OCI-LY3 (cell line): ENCODE data around the gene POU6F2.

Experiments used
- H2AFZ ChIP-seq: fragments of 200-600, 300-600 bp; shearing (Covaris generic); 2 replicates; pipeline ENCODE4 v1.6.0; 2014; ENCODE audit warnings: antibody characterized with exemption, low read depth, low read length
- H3K27ac ChIP-seq: fragments of 200-600, 300-600 bp; sonication (generic); 2 replicates; pipeline ENCODE4 v1.5.1; 2014; ENCODE audit warnings: mild to moderate bottlenecking, low read length, moderate library complexity, mixed read lengths
- H3K27me3 ChIP-seq: fragments of 200-600, 300-600 bp; sonication (generic); 2 replicates; pipeline ENCODE4 v1.6.1; 2014; ENCODE audit warnings: low read depth, low read length, mixed read lengths
- H3K36me3 ChIP-seq: fragments of 200-600, 300-600 bp; sonication (generic); replicated peaks from 2 replicates; pipeline ENCODE3; 2014; ENCODE audit warnings: low read depth, low read length, mixed read lengths
- H3K4me1 ChIP-seq: fragments of 300-600, 200-600 bp; sonication (generic); 2 replicates; pipeline ENCODE4 v1.6.1; 2014; ENCODE audit warnings: low read length, mixed read lengths
- H3K4me2 ChIP-seq: fragments of 200-600, 300-600 bp; sonication (generic); 2 replicates; pipeline ENCODE4 v1.6.1; 2014; ENCODE audit warnings: low read length, mixed read lengths
- H3K4me3 ChIP-seq: fragments of 300-600, 200-600 bp; sonication (generic); 2 replicates; pipeline ENCODE4 v1.5.1; 2014; ENCODE audit warnings: antibody characterized with exemption, mild to moderate bottlenecking, low read length, moderate library complexity
- H3K79me2 ChIP-seq: fragments of 300-600, 200-600 bp; shearing (Covaris generic); 2 replicates; pipeline ENCODE4 v1.6.1; 2014; ENCODE audit warnings: mild to moderate bottlenecking, low read length, mixed read lengths
- H3K9ac ChIP-seq: fragments of 300-600, 200-600 bp; shearing (Covaris generic); 2 replicates; pipeline ENCODE4 v1.6.0; 2014; ENCODE audit warnings: mild to moderate bottlenecking, low read length, moderate library complexity
- H3K9me3 ChIP-seq: fragments of 200-600, 300-600 bp; shearing (Covaris generic); 2 replicates; pipeline ENCODE4 v1.6.1; 2014; ENCODE audit warnings: low read length, mixed read lengths; ENCODE audit not compliant: insufficient read depth
- H4K20me1 ChIP-seq: fragments of 200-600, 300-600 bp; sonication (generic); 2 replicates; pipeline ENCODE4 v1.6.1; 2016; ENCODE audit warnings: low read length, mixed read lengths; ENCODE audit not compliant: insufficient read depth
- EZH2phosphoT487 ChIP-seq: fragments of 200-600 bp; shearing (Covaris generic); IDR thresholded peaks from 2 replicates; pipeline ENCODE4 v1.6.1; 2018; ENCODE audit warnings: antibody characterized with exemption, mixed run types, low read depth
- TF ChIP-seq, protein P1 (sequence below): fragments of 200-600, 300-600 bp; sonication (generic); IDR thresholded peaks from 2 replicates; pipeline ENCODE4 v1.5.1; 2014; ENCODE audit warnings: antibody characterized with exemption, low read length, low read depth

POU6F2 gene

DNA sequence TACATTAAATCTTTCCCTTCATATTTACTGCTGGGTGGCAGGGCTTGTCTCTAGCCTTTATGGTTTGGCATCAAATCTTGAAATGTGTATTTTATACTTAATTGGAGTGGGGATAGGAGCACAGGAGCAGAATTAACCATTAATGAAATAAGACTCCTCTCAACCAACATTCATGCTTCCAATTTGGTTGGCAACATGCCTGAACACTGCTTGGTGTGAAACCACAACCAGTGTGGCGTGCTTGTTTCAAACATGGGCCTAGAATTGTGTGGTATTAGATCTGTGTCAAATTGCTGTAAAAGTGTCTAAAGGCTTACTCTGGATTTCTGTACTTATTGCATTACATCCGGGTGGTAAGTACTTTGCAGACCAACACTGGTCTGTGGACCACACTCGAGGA is 43.7 kb upstream of the POU6F2 start:
- no peaks in the 10 kb centered on the region for H4K20me1 ChIP-seq
- no peaks in the 10 kb centered on the region for H3K9me3 ChIP-seq
- H3K79me2 ChIP-seq = no peaks in the 10 kb centered on the region
- TF ChIP-seq EZH2phosphoT487 = no peak
- no peaks in the 10 kb centered on the region for H3K4me1 ChIP-seq
- H2AFZ ChIP-seq = no peak overlapping the region
- H3K36me3 ChIP-seq = no peaks in the 10 kb centered on the region
- H3K27ac ChIP-seq = no peak overlapping the region
- H3K4me2 ChIP-seq = no peak overlapping the region
- peaks cover 21% of the 10 kb centered on the region for H3K27me3 ChIP-seq
- no peak overlapping the region for H3K9ac ChIP-seq
- no peak overlapping the region for H3K4me3 ChIP-seq

DNA sequence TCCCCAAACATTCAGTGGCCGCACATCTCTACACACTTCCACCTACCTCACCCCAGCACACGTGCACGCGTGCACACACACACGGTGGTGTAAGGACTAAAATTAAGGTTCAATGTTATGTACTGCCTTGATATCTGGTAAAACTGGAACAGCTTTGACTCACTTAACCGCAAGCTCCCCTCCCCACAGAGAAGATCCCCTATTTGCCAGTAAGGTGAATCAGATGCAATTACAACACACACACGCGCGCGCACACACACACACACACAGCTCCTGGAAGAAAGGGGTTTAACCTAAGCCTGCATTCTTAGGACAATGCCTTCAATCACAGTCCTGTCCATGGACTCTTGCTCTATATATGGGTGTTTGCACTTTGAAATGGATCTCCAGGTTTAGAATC is 43.2 kb upstream of the POU6F2 start:
- Histone ChIP-seq H3K4me2 (no peak overlapping the region), H3K9ac (no peak overlapping the region), H3K4me3 (no peak overlapping the region), H3K36me3 (no peaks in the 10 kb centered on the region), H3K79me2 (no peaks in the 10 kb centered on the region), H3K4me1 (no peaks in the 10 kb centered on the region), H2AFZ (no peak overlapping the region), H3K27me3 (peaks cover 26% of the 10 kb centered on the region), H4K20me1 (no peaks in the 10 kb centered on the region), H3K27ac (no peak overlapping the region), H3K9me3 (no peaks in the 10 kb centered on the region)
- no peak for TF ChIP-seq EZH2phosphoT487
- TF ChIP-seq, protein P1, sequence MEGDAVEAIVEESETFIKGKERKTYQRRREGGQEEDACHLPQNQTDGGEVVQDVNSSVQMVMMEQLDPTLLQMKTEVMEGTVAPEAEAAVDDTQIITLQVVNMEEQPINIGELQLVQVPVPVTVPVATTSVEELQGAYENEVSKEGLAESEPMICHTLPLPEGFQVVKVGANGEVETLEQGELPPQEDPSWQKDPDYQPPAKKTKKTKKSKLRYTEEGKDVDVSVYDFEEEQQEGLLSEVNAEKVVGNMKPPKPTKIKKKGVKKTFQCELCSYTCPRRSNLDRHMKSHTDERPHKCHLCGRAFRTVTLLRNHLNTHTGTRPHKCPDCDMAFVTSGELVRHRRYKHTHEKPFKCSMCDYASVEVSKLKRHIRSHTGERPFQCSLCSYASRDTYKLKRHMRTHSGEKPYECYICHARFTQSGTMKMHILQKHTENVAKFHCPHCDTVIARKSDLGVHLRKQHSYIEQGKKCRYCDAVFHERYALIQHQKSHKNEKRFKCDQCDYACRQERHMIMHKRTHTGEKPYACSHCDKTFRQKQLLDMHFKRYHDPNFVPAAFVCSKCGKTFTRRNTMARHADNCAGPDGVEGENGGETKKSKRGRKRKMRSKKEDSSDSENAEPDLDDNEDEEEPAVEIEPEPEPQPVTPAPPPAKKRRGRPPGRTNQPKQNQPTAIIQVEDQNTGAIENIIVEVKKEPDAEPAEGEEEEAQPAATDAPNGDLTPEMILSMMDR = no peak

DNA sequence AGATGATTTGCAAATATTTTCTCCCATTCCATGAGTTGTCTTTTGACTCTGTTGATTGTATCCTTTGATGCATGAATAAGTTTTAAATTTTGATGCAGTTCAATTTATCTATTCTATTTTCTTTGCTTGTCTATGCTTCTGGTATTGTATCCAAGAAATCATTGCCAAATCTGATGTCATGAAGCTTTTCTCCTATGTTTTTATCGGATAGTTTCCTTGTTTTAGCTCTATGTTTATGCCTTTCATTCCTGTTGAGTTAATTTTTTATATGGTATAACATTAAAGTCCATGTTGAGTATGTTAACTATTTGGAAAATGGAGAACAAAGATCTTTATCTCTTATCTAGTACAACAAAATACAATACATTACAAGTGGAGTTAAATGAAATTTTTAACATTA is 41.1 kb upstream of the POU6F2 start:
- no peak overlapping the region for H3K4me3 ChIP-seq
- no peak for TF ChIP-seq EZH2phosphoT487
- TF ChIP-seq, protein P1 = no peak
- H3K27ac ChIP-seq = no peak overlapping the region
- H3K9ac ChIP-seq = no peak overlapping the region
- no peaks in the 10 kb centered on the region for H3K4me1 ChIP-seq
- no peaks in the 10 kb centered on the region for H4K20me1 ChIP-seq
- no peak overlapping the region for H2AFZ ChIP-seq
- H3K27me3 ChIP-seq = peaks cover 29% of the 10 kb centered on the region
- H3K9me3 ChIP-seq = no peaks in the 10 kb centered on the region
- no peaks in the 10 kb centered on the region for H3K36me3 ChIP-seq
- H3K79me2 ChIP-seq = no peaks in the 10 kb centered on the region
- H3K4me2 ChIP-seq = no peak overlapping the region

DNA sequence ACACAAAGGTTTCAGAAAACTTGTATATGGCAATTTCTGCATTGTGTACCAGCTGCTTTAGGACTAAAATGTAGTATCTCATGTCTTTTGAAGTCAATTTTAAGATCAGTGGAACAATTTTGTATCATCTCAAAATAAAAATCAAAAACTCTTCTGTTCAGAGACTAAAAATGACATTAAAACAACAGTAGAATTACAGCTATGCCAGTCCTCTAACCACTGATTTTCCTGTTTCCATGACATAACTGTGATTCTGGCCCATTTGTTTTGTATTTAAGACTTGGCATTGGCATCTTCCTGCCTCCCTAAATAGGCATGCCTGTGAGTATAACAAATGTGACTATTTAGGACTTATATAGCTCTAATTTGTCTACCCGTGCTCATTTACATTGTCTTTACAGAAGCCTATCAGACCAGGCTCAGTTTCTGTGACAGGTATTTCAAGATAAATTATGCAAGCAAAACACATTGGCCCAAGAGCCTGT is 39.7 kb upstream of the POU6F2 start:
- TF ChIP-seq, protein P1 = no peak
- TF ChIP-seq EZH2phosphoT487 = no peak
- H3K27ac ChIP-seq = no peak overlapping the region
- H3K4me1 ChIP-seq = no peaks in the 10 kb centered on the region
- H3K4me3 ChIP-seq = no peak overlapping the region
- no peak overlapping the region for H3K9ac ChIP-seq
- H3K4me2 ChIP-seq = no peak overlapping the region
- no peaks in the 10 kb centered on the region for H4K20me1 ChIP-seq
- no peaks in the 10 kb centered on the region for H3K79me2 ChIP-seq
- H3K9me3 ChIP-seq = no peaks in the 10 kb centered on the region
- no peaks in the 10 kb centered on the region for H3K36me3 ChIP-seq
- no peak overlapping the region for H2AFZ ChIP-seq
- peaks cover 40% of the 10 kb centered on the region for H3K27me3 ChIP-seq

DNA sequence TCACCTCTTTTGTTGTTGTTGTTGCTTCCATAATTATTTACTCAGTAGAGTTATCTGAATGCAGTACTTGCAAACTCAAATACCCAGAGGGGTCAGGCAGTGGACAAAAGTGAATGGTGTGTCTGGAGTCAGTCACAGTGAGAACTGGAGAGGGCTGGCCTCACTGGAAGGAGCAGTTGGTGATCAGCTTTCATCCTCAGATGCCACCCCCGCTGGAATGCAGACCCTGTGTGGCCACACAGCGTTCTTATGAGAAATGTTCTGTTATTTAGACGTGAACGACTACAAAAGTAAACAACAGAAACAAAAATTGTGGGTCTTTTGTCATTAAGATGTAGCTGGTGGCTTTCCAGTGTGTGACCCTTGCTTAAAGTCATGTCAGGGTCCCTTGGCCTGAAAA is 39.1 kb upstream of the POU6F2 start:
- Histone ChIP-seq H3K27ac (no peak overlapping the region), H3K4me1 (no peaks in the 10 kb centered on the region), H3K4me2 (no peak overlapping the region), H3K27me3 (peaks cover 44% of the 10 kb centered on the region), H3K9me3 (no peaks in the 10 kb centered on the region), H3K36me3 (no peaks in the 10 kb centered on the region), H3K9ac (no peak overlapping the region), H4K20me1 (no peaks in the 10 kb centered on the region), H3K79me2 (no peaks in the 10 kb centered on the region), H3K4me3 (no peak overlapping the region), H2AFZ (no peak overlapping the region)
- no peak for TF ChIP-seq EZH2phosphoT487
- TF ChIP-seq, protein P1 = no peak
